ENCODE results near the gene MRPL44. TPM values are rescaled to one million over a fixed set of nuclear protein-coding genes. Genes with fewer than 3 reads are reported as not detected.

The MRPL44 gene
- polyA plus RNA-seq (2013, experiment 1 of 4): 53.2 TPM
- 53.3 TPM for polyA plus RNA-seq (2013, experiment 2 of 4)
- 45.5 TPM for polyA plus RNA-seq (2013, experiment 3 of 4)
- polyA plus RNA-seq (2013, experiment 4 of 4): 47.8 TPM

GRCh38 chr2:223957092-223957851 is at the start of gene MRPL44:
MRPL44 (plus strand) TSS chr2:223957463; CDS start chr2:223957473, 10 bp downstream.
- H3K9me3 ChIP-seq (ENCODE audit: control insufficient read depth, low read length): no peaks in the 10 kb centered on the region
- H3K36me3 ChIP-seq (ENCODE audit: control insufficient read depth, insufficient read depth, low read length): no peaks in the 10 kb centered on the region
- no peaks in the 10 kb centered on the region for H3K27me3 ChIP-seq (ENCODE audit: control insufficient read depth, insufficient read depth, low read length, poor library complexity, severe bottlenecking)
- 1% methylated on average over 65 of the region's 65 CpGs for WGBS, 2 experiments
- H3K4me1 ChIP-seq (ENCODE audit: control insufficient read depth, insufficient read depth, low read length): peaks cover 23% of the 10 kb centered on the region
- H3K27ac ChIP-seq (ENCODE audit: insufficient read depth, low read depth, low read length, poor library complexity, severe bottlenecking): no peak within 1 kb of the TSS
- H3K4me3 ChIP-seq (ENCODE audit: insufficient read depth, low read depth, low read length): peak within 1 kb of the TSS; percentile 87

- WGBS, 2 experiments: 93 to 94% methylated on average over 8 of the region's 8 CpGs
Observed at GRCh38 chr2:223908304-223908998, 48.8 kb upstream of the MRPL44 start.

GRCh38 chr2:223909001-223909741 is 48.1 kb upstream of the MRPL44 start:
- H3K36me3 ChIP-seq (ENCODE audit: control insufficient read depth, insufficient read depth, low read length): peaks cover 5% of the 10 kb centered on the region
- whole genome bisulfite sequencing, 2 experiments: 80% methylated on average over 7 of the region's 7 CpGs
- H3K4me1 ChIP-seq (ENCODE audit: control insufficient read depth, insufficient read depth, low read length): no peaks in the 10 kb centered on the region
- no peaks in the 10 kb centered on the region for H3K9me3 ChIP-seq (ENCODE audit: control insufficient read depth, low read length)
- H3K27ac ChIP-seq (ENCODE audit: insufficient read depth, low read depth, low read length, poor library complexity, severe bottlenecking): no peak overlapping the region
- no peak overlapping the region for H3K4me3 ChIP-seq (ENCODE audit: insufficient read depth, low read depth, low read length)
- no peaks in the 10 kb centered on the region for H3K27me3 ChIP-seq (ENCODE audit: control insufficient read depth, insufficient read depth, low read length, poor library complexity, severe bottlenecking)

More at GRCh38 chr2:223908304-223908998, 48.8 kb upstream of the MRPL44 start:
- no peaks in the 10 kb centered on the region for H3K27me3 ChIP-seq (ENCODE audit: control insufficient read depth, insufficient read depth, low read length, poor library complexity, severe bottlenecking)
- no peak overlapping the region for H3K27ac ChIP-seq (ENCODE audit: insufficient read depth, low read depth, low read length, poor library complexity, severe bottlenecking)
- no peaks in the 10 kb centered on the region for H3K9me3 ChIP-seq (ENCODE audit: control insufficient read depth, low read length)
- no peaks in the 10 kb centered on the region for H3K4me1 ChIP-seq (ENCODE audit: control insufficient read depth, insufficient read depth, low read length)
- H3K4me3 ChIP-seq (ENCODE audit: insufficient read depth, low read depth, low read length): no peak overlapping the region
- H3K36me3 ChIP-seq (ENCODE audit: control insufficient read depth, insufficient read depth, low read length): peaks cover 8% of the 10 kb centered on the region

GRCh38 chr2:223914324-223914723 is 42.9 kb upstream of the MRPL44 start:
- no peaks in the 10 kb centered on the region for H3K9me3 ChIP-seq (ENCODE audit: control insufficient read depth, low read length)
- no peaks in the 10 kb centered on the region for H3K27me3 ChIP-seq (ENCODE audit: control insufficient read depth, insufficient read depth, low read length, poor library complexity, severe bottlenecking)
- H3K27ac ChIP-seq (ENCODE audit: insufficient read depth, low read depth, low read length, poor library complexity, severe bottlenecking): no peak overlapping the region
- no peaks in the 10 kb centered on the region for H3K4me1 ChIP-seq (ENCODE audit: control insufficient read depth, insufficient read depth, low read length)
- no peak overlapping the region for H3K4me3 ChIP-seq (ENCODE audit: insufficient read depth, low read depth, low read length)
- H3K36me3 ChIP-seq (ENCODE audit: control insufficient read depth, insufficient read depth, low read length): no peaks in the 10 kb centered on the region

- WGBS, 2 experiments: 95 to 97% methylated on average over 3 of the region's 3 CpGs
- H3K4me3 ChIP-seq (ENCODE audit: insufficient read depth, low read depth, low read length): no peak overlapping the region
- H3K4me1 ChIP-seq (ENCODE audit: control insufficient read depth, insufficient read depth, low read length): no peaks in the 10 kb centered on the region
- no peaks in the 10 kb centered on the region for H3K36me3 ChIP-seq (ENCODE audit: control insufficient read depth, insufficient read depth, low read length)
- H3K9me3 ChIP-seq (ENCODE audit: control insufficient read depth, low read length): no peaks in the 10 kb centered on the region
- H3K27ac ChIP-seq (ENCODE audit: insufficient read depth, low read depth, low read length, poor library complexity, severe bottlenecking): no peak overlapping the region
- H3K27me3 ChIP-seq (ENCODE audit: control insufficient read depth, insufficient read depth, low read length, poor library complexity, severe bottlenecking): no peaks in the 10 kb centered on the region
Observed at GRCh38 chr2:223915071-223915470, 42.2 kb upstream of the MRPL44 start.

GRCh38 chr2:223916181-223916920 is 40.9 kb upstream of the MRPL44 start:
- 92 to 93% methylated on average over 8 of the region's 8 CpGs for WGBS, 2 experiments
- H3K36me3 ChIP-seq (ENCODE audit: control insufficient read depth, insufficient read depth, low read length): no peaks in the 10 kb centered on the region
- no peak overlapping the region for H3K4me3 ChIP-seq (ENCODE audit: insufficient read depth, low read depth, low read length)
- H3K27me3 ChIP-seq (ENCODE audit: control insufficient read depth, insufficient read depth, low read length, poor library complexity, severe bottlenecking): no peaks in the 10 kb centered on the region
- no peaks in the 10 kb centered on the region for H3K4me1 ChIP-seq (ENCODE audit: control insufficient read depth, insufficient read depth, low read length)
- no peak overlapping the region for H3K27ac ChIP-seq (ENCODE audit: insufficient read depth, low read depth, low read length, poor library complexity, severe bottlenecking)
- H3K9me3 ChIP-seq (ENCODE audit: control insufficient read depth, low read length): no peaks in the 10 kb centered on the region

GRCh38 chr2:223918671-223919134 is 38.6 kb upstream of the MRPL44 start:
- 93 to 95% methylated on average over 11 of the region's 11 CpGs for WGBS, 2 experiments
- no peaks in the 10 kb centered on the region for H3K9me3 ChIP-seq (ENCODE audit: control insufficient read depth, low read length)
- no peak overlapping the region for H3K4me3 ChIP-seq (ENCODE audit: insufficient read depth, low read depth, low read length)
- H3K4me1 ChIP-seq (ENCODE audit: control insufficient read depth, insufficient read depth, low read length): no peaks in the 10 kb centered on the region
- H3K27me3 ChIP-seq (ENCODE audit: control insufficient read depth, insufficient read depth, low read length, poor library complexity, severe bottlenecking): no peaks in the 10 kb centered on the region
- no peak overlapping the region for H3K27ac ChIP-seq (ENCODE audit: insufficient read depth, low read depth, low read length, poor library complexity, severe bottlenecking)
- H3K36me3 ChIP-seq (ENCODE audit: control insufficient read depth, insufficient read depth, low read length): no peaks in the 10 kb centered on the region

GRCh38 chr2:223920109-223920508 is 37.2 kb upstream of the MRPL44 start:
- H3K4me1 ChIP-seq (ENCODE audit: control insufficient read depth, insufficient read depth, low read length): no peaks in the 10 kb centered on the region
- H3K4me3 ChIP-seq (ENCODE audit: insufficient read depth, low read depth, low read length): no peak overlapping the region
- WGBS, 2 experiments: 93 to 95% methylated on average over 4 of the region's 4 CpGs
- H3K27ac ChIP-seq (ENCODE audit: insufficient read depth, low read depth, low read length, poor library complexity, severe bottlenecking): no peak overlapping the region
- H3K36me3 ChIP-seq (ENCODE audit: control insufficient read depth, insufficient read depth, low read length): no peaks in the 10 kb centered on the region
- no peaks in the 10 kb centered on the region for H3K9me3 ChIP-seq (ENCODE audit: control insufficient read depth, low read length)
- H3K27me3 ChIP-seq (ENCODE audit: control insufficient read depth, insufficient read depth, low read length, poor library complexity, severe bottlenecking): no peaks in the 10 kb centered on the region

GRCh38 chr2:223921204-223921603 is 36.1 kb upstream of the MRPL44 start:
- no peak overlapping the region for H3K27ac ChIP-seq (ENCODE audit: insufficient read depth, low read depth, low read length, poor library complexity, severe bottlenecking)
- no peak overlapping the region for H3K4me3 ChIP-seq (ENCODE audit: insufficient read depth, low read depth, low read length)
- H3K36me3 ChIP-seq (ENCODE audit: control insufficient read depth, insufficient read depth, low read length): no peaks in the 10 kb centered on the region
- H3K9me3 ChIP-seq (ENCODE audit: control insufficient read depth, low read length): no peaks in the 10 kb centered on the region
- H3K27me3 ChIP-seq (ENCODE audit: control insufficient read depth, insufficient read depth, low read length, poor library complexity, severe bottlenecking): no peaks in the 10 kb centered on the region
- no peaks in the 10 kb centered on the region for H3K4me1 ChIP-seq (ENCODE audit: control insufficient read depth, insufficient read depth, low read length)

All from ectodermal cell (in vitro differentiated cells).